ENCODE data around the gene CFAP74.
"Not testable (repeated sequence)": the region's sequence is repeated elsewhere in the genome, so short reads cannot be mapped to it uniquely, and the experiment has no call there.

CFAP74 gene

GRCh38 chr1:1883890-1884289 lies 119.7 kb downstream of the CFAP74 start:
- not testable (repeated sequence) for H3K4me3 ChIP-seq (ENCODE audit: low read length); H3K27ac ChIP-seq (ENCODE audit: low read length)
- peaks cover 16% of the 10 kb centered on the region for H3K4me1 ChIP-seq (ENCODE audit: control insufficient read depth, low read depth, low read length)

GRCh38 chr1:1883092-1883873 lies 120.3 kb downstream of the CFAP74 start:
- peaks cover 12% of the 10 kb centered on the region for H3K4me1 ChIP-seq (ENCODE audit: control insufficient read depth, low read depth, low read length)

More at GRCh38 chr1:1883890-1884289, 119.7 kb downstream of the CFAP74 start:
- H3K27me3 ChIP-seq (ENCODE audit: control insufficient read depth, insufficient read depth, low read length); H3K9me3 ChIP-seq (ENCODE audit: control insufficient read depth, low read depth, low read length); H3K36me3 ChIP-seq (ENCODE audit: control insufficient read depth, low read depth, low read length); H3K9ac ChIP-seq (ENCODE audit: low read length): not testable (repeated sequence)

GRCh38 chr1:1881727-1882126 lies 121.9 kb downstream of the CFAP74 start:
- H3K9me3 ChIP-seq (ENCODE audit: control insufficient read depth, low read depth, low read length): no peaks in the 10 kb centered on the region
- H3K9ac ChIP-seq (ENCODE audit: low read length): no peak overlapping the region
- no peak overlapping the region for H3K27ac ChIP-seq (ENCODE audit: low read length)
- H3K27me3 ChIP-seq (ENCODE audit: control insufficient read depth, insufficient read depth, low read length): no peaks in the 10 kb centered on the region
- H3K36me3 ChIP-seq (ENCODE audit: control insufficient read depth, low read depth, low read length): peaks cover under 1% of the 10 kb centered on the region
- peaks cover 12% of the 10 kb centered on the region for H3K4me1 ChIP-seq (ENCODE audit: control insufficient read depth, low read depth, low read length)
- H3K4me3 ChIP-seq (ENCODE audit: low read length): no peak overlapping the region

More at GRCh38 chr1:1883092-1883873, 120.3 kb downstream of the CFAP74 start:
- H3K4me3 ChIP-seq (ENCODE audit: low read length): no peak overlapping the region
- no peaks in the 10 kb centered on the region for H3K27me3 ChIP-seq (ENCODE audit: control insufficient read depth, insufficient read depth, low read length)
- peak overlapping the region; percentile 35 for H3K27ac ChIP-seq (ENCODE audit: low read length)
- no peak overlapping the region for H3K9ac ChIP-seq (ENCODE audit: low read length)
- H3K9me3 ChIP-seq (ENCODE audit: control insufficient read depth, low read depth, low read length): no peaks in the 10 kb centered on the region
- no peaks in the 10 kb centered on the region for H3K36me3 ChIP-seq (ENCODE audit: control insufficient read depth, low read depth, low read length)

- Histone ChIP-seq H3K4me3 (ENCODE audit: low read length) (no peak overlapping the region), H3K4me1 (ENCODE audit: control insufficient read depth, low read depth, low read length) (peaks cover 12% of the 10 kb centered on the region), H3K9ac (ENCODE audit: low read length) (no peak overlapping the region), H3K36me3 (ENCODE audit: control insufficient read depth, low read depth, low read length) (peaks cover 11% of the 10 kb centered on the region), H3K27ac (ENCODE audit: low read length) (no peak overlapping the region), H3K9me3 (ENCODE audit: control insufficient read depth, low read depth, low read length) (no peaks in the 10 kb centered on the region), H3K27me3 (ENCODE audit: control insufficient read depth, insufficient read depth, low read length) (no peaks in the 10 kb centered on the region)
These were observed 122.8 kb downstream of the CFAP74 start for GRCh38 chr1:1880617-1881312.

GRCh38 chr1:1879942-1880341 lies 123.6 kb downstream of the CFAP74 start:
- Histone ChIP-seq H3K27me3 (ENCODE audit: control insufficient read depth, insufficient read depth, low read length) (no peaks in the 10 kb centered on the region), H3K4me3 (ENCODE audit: low read length) (no peak overlapping the region), H3K9ac (ENCODE audit: low read length) (no peak overlapping the region), H3K27ac (ENCODE audit: low read length) (no peak overlapping the region), H3K36me3 (ENCODE audit: control insufficient read depth, low read depth, low read length) (peaks cover 17% of the 10 kb centered on the region), H3K4me1 (ENCODE audit: control insufficient read depth, low read depth, low read length) (peaks cover 12% of the 10 kb centered on the region), H3K9me3 (ENCODE audit: control insufficient read depth, low read depth, low read length) (no peaks in the 10 kb centered on the region)

GRCh38 chr1:1877865-1878436 lies 125.6 kb downstream of the CFAP74 start:
- Histone ChIP-seq H3K9me3 (ENCODE audit: control insufficient read depth, low read depth, low read length) (no peaks in the 10 kb centered on the region), H3K27ac (ENCODE audit: low read length) (no peak overlapping the region), H3K4me3 (ENCODE audit: low read length) (no peak overlapping the region), H3K36me3 (ENCODE audit: control insufficient read depth, low read depth, low read length) (peaks cover 17% of the 10 kb centered on the region), H3K9ac (ENCODE audit: low read length) (no peak overlapping the region), H3K4me1 (ENCODE audit: control insufficient read depth, low read depth, low read length) (peaks cover 5% of the 10 kb centered on the region), H3K27me3 (ENCODE audit: control insufficient read depth, insufficient read depth, low read length) (no peaks in the 10 kb centered on the region)

- H3K9ac ChIP-seq (ENCODE audit: low read length): no peak overlapping the region
- peaks cover 5% of the 10 kb centered on the region for H3K4me1 ChIP-seq (ENCODE audit: control insufficient read depth, low read depth, low read length)
- H3K27me3 ChIP-seq (ENCODE audit: control insufficient read depth, insufficient read depth, low read length): no peaks in the 10 kb centered on the region
- no peak overlapping the region for H3K4me3 ChIP-seq (ENCODE audit: low read length)
- peaks cover 17% of the 10 kb centered on the region for H3K36me3 ChIP-seq (ENCODE audit: control insufficient read depth, low read depth, low read length)
- H3K27ac ChIP-seq (ENCODE audit: low read length): no peak overlapping the region
- H3K9me3 ChIP-seq (ENCODE audit: control insufficient read depth, low read depth, low read length): no peaks in the 10 kb centered on the region
These were observed 127.2 kb downstream of the CFAP74 start for GRCh38 chr1:1876335-1876930.

GRCh38 chr1:1875932-1876331 lies 127.7 kb downstream of the CFAP74 start:
- H3K9ac ChIP-seq (ENCODE audit: low read length): no peak overlapping the region
- no peaks in the 10 kb centered on the region for H3K9me3 ChIP-seq (ENCODE audit: control insufficient read depth, low read depth, low read length)
- peaks cover 2% of the 10 kb centered on the region for H3K4me1 ChIP-seq (ENCODE audit: control insufficient read depth, low read depth, low read length)
- no peak overlapping the region for H3K4me3 ChIP-seq (ENCODE audit: low read length)
- H3K27me3 ChIP-seq (ENCODE audit: control insufficient read depth, insufficient read depth, low read length): no peaks in the 10 kb centered on the region
- H3K27ac ChIP-seq (ENCODE audit: low read length): no peak overlapping the region
- peaks cover 17% of the 10 kb centered on the region for H3K36me3 ChIP-seq (ENCODE audit: control insufficient read depth, low read depth, low read length)

GRCh38 chr1:1874901-1875300 lies 128.7 kb downstream of the CFAP74 start:
- Histone ChIP-seq H3K9ac (ENCODE audit: low read length) (no peak overlapping the region), H3K4me1 (ENCODE audit: control insufficient read depth, low read depth, low read length) (no peaks in the 10 kb centered on the region), H3K27me3 (ENCODE audit: control insufficient read depth, insufficient read depth, low read length) (no peaks in the 10 kb centered on the region), H3K27ac (ENCODE audit: low read length) (no peak overlapping the region), H3K4me3 (ENCODE audit: low read length) (no peak overlapping the region), H3K9me3 (ENCODE audit: control insufficient read depth, low read depth, low read length) (no peaks in the 10 kb centered on the region), H3K36me3 (ENCODE audit: control insufficient read depth, low read depth, low read length) (peaks cover 17% of the 10 kb centered on the region)

- Histone ChIP-seq H3K4me1 (ENCODE audit: control insufficient read depth, low read depth, low read length) (no peaks in the 10 kb centered on the region), H3K9ac (ENCODE audit: low read length) (no peak overlapping the region), H3K9me3 (ENCODE audit: control insufficient read depth, low read depth, low read length) (no peaks in the 10 kb centered on the region), H3K27ac (ENCODE audit: low read length) (no peak overlapping the region), H3K4me3 (ENCODE audit: low read length) (no peak overlapping the region), H3K36me3 (ENCODE audit: control insufficient read depth, low read depth, low read length) (peaks cover 17% of the 10 kb centered on the region), H3K27me3 (ENCODE audit: control insufficient read depth, insufficient read depth, low read length) (no peaks in the 10 kb centered on the region)
These were observed 130.4 kb downstream of the CFAP74 start for GRCh38 chr1:1873186-1873585.

- Histone ChIP-seq H3K4me1 (ENCODE audit: control insufficient read depth, low read depth, low read length) (no peaks in the 10 kb centered on the region), H3K27me3 (ENCODE audit: control insufficient read depth, insufficient read depth, low read length) (no peaks in the 10 kb centered on the region), H3K36me3 (ENCODE audit: control insufficient read depth, low read depth, low read length) (peaks cover 17% of the 10 kb centered on the region), H3K4me3 (ENCODE audit: low read length) (no peak overlapping the region), H3K9me3 (ENCODE audit: control insufficient read depth, low read depth, low read length) (no peaks in the 10 kb centered on the region), H3K9ac (ENCODE audit: low read length) (no peak overlapping the region), H3K27ac (ENCODE audit: low read length) (no peak overlapping the region)
These were observed 131.1 kb downstream of the CFAP74 start for GRCh38 chr1:1872329-1872994.
